ENCODE results near the gene PBX4. TPM values are rescaled to one million over a fixed set of nuclear protein-coding genes. Genes with fewer than 3 reads are reported as not detected.

The PBX4 gene
- total RNA-seq, 1 experiment from 2014 or later, result 8.3 TPM

GRCh38 chr19:19524053-19524452 lies 94.4 kb downstream of the PBX4 start:
- 0 out of 2 replicates have a peak, but pooled peaks cover 2% of the 10 kb centered on the region for H3K36me3 ChIP-seq (ENCODE audit: control insufficient read depth, insufficient read depth, low read length)
- ChIA-PET CTCF (no interaction called here), POLR2A (no interaction called here)
- no peak overlapping the region for H3K4me3 ChIP-seq (ENCODE audit: low read depth in 2 of 2, low read length in 2 of 2)
- no peaks in the 10 kb centered on the region for H3K9me3 ChIP-seq (ENCODE audit: control insufficient read depth, insufficient read depth, low read depth, low read length)
- H3K27ac ChIP-seq (ENCODE audit: low read length), result no peak overlapping the region
- no TSS peak for BruUV-seq (replicated peaks)
- ATAC-seq (no peak), DNase-seq (ENCODE audit: low read depth, low spot score) (no peak)
- in situ Hi-C loops (cut with HindIII; ENCODE audit: low pct_unique_long_range_greater_than_20kb, low sequenced_read_pairs), result no loop called here
- TF ChIP-seq CTCF (IDR thresholded peaks at IDR 0.05) (no peak), SIN3A (IDR thresholded peaks at IDR 0.05; ENCODE audit: borderline replicate concordance, insufficient read depth, low read depth, low read length) (no peak), TCF7L2 (IDR thresholded peaks at IDR 0.05; ENCODE audit: low read depth, low read length) (no peak), REST (IDR thresholded peaks at IDR 0.05; ENCODE audit: insufficient read depth in 1 of 2, low read depth in 2 of 2, low read length in 1 of 2) (no peak), POLR2AphosphoS5 (IDR thresholded peaks at IDR 0.05; ENCODE audit: low read depth, low read length) (no peak)
- no peaks in the 10 kb centered on the region for H3K27me3 ChIP-seq (ENCODE audit: control insufficient read depth, insufficient read depth, low read length)
- intact Hi-C loops (cut with micrococcal nuclease; ENCODE audit: unreplicated experiment), result no loop called here
- no peaks in the 10 kb centered on the region; the same call in 1 of the 2 replicates for H3K4me1 ChIP-seq (ENCODE audit: control insufficient read depth, insufficient read depth, low read length)

- Histone ChIP-seq H3K27me3 (ENCODE audit: control insufficient read depth, insufficient read depth, low read length) (no peaks in the 10 kb centered on the region), H3K36me3 (ENCODE audit: control insufficient read depth, insufficient read depth, low read length) (0 out of 2 replicates have a peak, but pooled peaks cover 2% of the 10 kb centered on the region), H3K4me3 (ENCODE audit: low read depth in 2 of 2, low read length in 2 of 2) (no peak overlapping the region), H3K9me3 (ENCODE audit: control insufficient read depth, insufficient read depth, low read depth, low read length) (no peaks in the 10 kb centered on the region), H3K4me1 (ENCODE audit: control insufficient read depth, insufficient read depth, low read length) (no peaks in the 10 kb centered on the region; the same call in 1 of the 2 replicates), H3K27ac (ENCODE audit: low read length) (no peak overlapping the region)
- ChIA-PET CTCF (no interaction called here), POLR2A (no interaction called here)
- intact Hi-C loops (cut with micrococcal nuclease; ENCODE audit: unreplicated experiment), result no loop called here
- no TSS peak for BruUV-seq (replicated peaks)
- in situ Hi-C loops (cut with HindIII; ENCODE audit: low pct_unique_long_range_greater_than_20kb, low sequenced_read_pairs), result no loop called here
- ATAC-seq (no peak), DNase-seq (ENCODE audit: low read depth, low spot score) (no peak)
- TF ChIP-seq POLR2AphosphoS5 (IDR thresholded peaks at IDR 0.05; ENCODE audit: low read depth, low read length), result no peak
- no peak for TF ChIP-seq REST (IDR thresholded peaks at IDR 0.05; ENCODE audit: insufficient read depth in 1 of 2, low read depth in 2 of 2, low read length in 1 of 2)
- TF ChIP-seq CTCF (IDR thresholded peaks at IDR 0.05), result no peak
Observed at GRCh38 chr19:19523177-19523576, 95.3 kb downstream of the PBX4 start.

All from Panc1 (cell line).